HEK293 (cell line): Measurements from ENCODE around the gene LAMA1.

Experiments used
- FEZF1 ChIP-seq: fragments of 450-650 bp; formaldehyde crosslinking; IDR thresholded peaks from 2 replicates; pipeline ENCODE4 v1.5.1; 2016; ENCODE audit warnings: missing biosample characterization, missing genetic modification characterization
- TRIM28 ChIP-seq: IDR thresholded peaks from 2 replicates; pipeline ENCODE4 v1.6.1; 2011; ENCODE audit warnings: low read length, control low read depth, borderline replicate concordance
- ZBTB1 ChIP-seq: fragments of 450-650 bp; formaldehyde crosslinking; IDR thresholded peaks from 2 replicates; pipeline ENCODE4 v1.5.1; 2016; ENCODE audit warnings: missing biosample characterization, missing genetic modification characterization
- ZNF132 ChIP-seq: fragments of 450-650 bp; formaldehyde crosslinking; IDR thresholded peaks from 2 replicates; pipeline ENCODE4 v1.5.1; 2017; ENCODE audit warnings: missing biosample characterization, missing genetic modification characterization, borderline replicate concordance
- ZNF274 ChIP-seq, 2 experiments: fragments of 200-500 bp in 1 of 2; fragments of 450-650 bp in 1 of 2; sonication (Bioruptor generic) in 1 of 2; formaldehyde crosslinking in 1 of 2; IDR thresholded peaks; 2 replicates each; pipeline versions ENCODE4 v1.5.1 to v1.6.1; 2014 to 2016; ENCODE audit warnings: borderline replicate concordance in 1 of 2, inconsistent platforms in 1 of 2, low read length in 1 of 2, missing biosample characterization in 1 of 2, missing genetic modification characterization in 1 of 2
- ZNF335 ChIP-seq: fragments of 450-650 bp; formaldehyde crosslinking; conservative IDR thresholded peaks from 2 replicates; pipeline ENCODE4 v1.5.1; 2016; ENCODE audit warnings: missing biosample characterization, missing genetic modification characterization
- TF ChIP-seq, protein P1 (sequence below): fragments of 450-650 bp; formaldehyde crosslinking; IDR thresholded peaks from 2 replicates; pipeline ENCODE4 v1.5.1; 2016; ENCODE audit warnings: missing biosample characterization, missing genetic modification characterization
- TF ChIP-seq, protein P2 (sequence below): fragments of 450-650 bp; formaldehyde crosslinking; IDR thresholded peaks from 2 replicates; pipeline ENCODE4 v1.5.1; 2016; ENCODE audit warnings: missing biosample characterization, missing genetic modification characterization
- TF ChIP-seq, protein P3 (sequence below): fragments of 450-650 bp; formaldehyde crosslinking; IDR thresholded peaks from 2 replicates; pipeline ENCODE4 v1.5.1; 2016; ENCODE audit warnings: missing biosample characterization, missing genetic modification characterization
- TF ChIP-seq, protein P4 (sequence below): fragments of 450-650 bp; formaldehyde crosslinking; IDR thresholded peaks from 2 replicates; pipeline ENCODE4 v1.5.1; 2016; ENCODE audit warnings: missing biosample characterization, missing genetic modification characterization
- TF ChIP-seq, protein P5 (sequence below): fragments of 450-650 bp; formaldehyde crosslinking; IDR thresholded peaks from 2 replicates; pipeline ENCODE4 v1.5.1; 2016; ENCODE audit warnings: missing biosample characterization, missing genetic modification characterization
- TF ChIP-seq, protein P6 (sequence below): fragments of 450-650 bp; formaldehyde crosslinking; conservative IDR thresholded peaks from 2 replicates; pipeline ENCODE4 v1.5.1; 2016; ENCODE audit warnings: low read depth, missing biosample characterization, missing genetic modification characterization
- TF ChIP-seq, protein P7 (sequence below): fragments of 450-650 bp; formaldehyde crosslinking; IDR thresholded peaks from 2 replicates; pipeline ENCODE4 v1.5.1; 2017; ENCODE audit warnings: missing biosample characterization, missing genetic modification characterization
- TF ChIP-seq, protein P8 (sequence below): fragments of 450-650 bp; formaldehyde crosslinking; optimal IDR thresholded peaks from 2 replicates; pipeline ENCODE3; 2016; ENCODE audit warnings: missing biosample characterization, mild to moderate bottlenecking, missing genetic modification characterization

DNA sequence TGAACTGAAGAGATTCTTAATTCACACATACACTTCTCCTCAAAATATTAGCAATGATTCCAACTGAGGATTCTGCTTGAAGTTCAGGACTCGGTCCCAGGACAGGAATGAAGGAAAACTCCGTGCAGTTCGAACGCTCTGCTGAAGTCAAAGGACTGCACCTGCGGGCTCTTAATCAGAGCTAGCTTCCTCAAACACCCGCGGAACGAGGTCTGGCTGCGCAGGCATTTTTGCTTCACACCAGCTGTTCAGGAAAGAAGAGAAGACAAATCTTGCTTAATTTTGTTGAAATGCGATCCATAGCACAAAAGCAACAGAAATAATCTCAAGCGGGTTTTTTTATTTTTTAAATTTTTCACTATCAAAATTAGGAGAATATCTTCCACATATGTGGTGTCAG lies 175.6 kb downstream of the LAMA1 start:
- TF ChIP-seq, protein P1, sequence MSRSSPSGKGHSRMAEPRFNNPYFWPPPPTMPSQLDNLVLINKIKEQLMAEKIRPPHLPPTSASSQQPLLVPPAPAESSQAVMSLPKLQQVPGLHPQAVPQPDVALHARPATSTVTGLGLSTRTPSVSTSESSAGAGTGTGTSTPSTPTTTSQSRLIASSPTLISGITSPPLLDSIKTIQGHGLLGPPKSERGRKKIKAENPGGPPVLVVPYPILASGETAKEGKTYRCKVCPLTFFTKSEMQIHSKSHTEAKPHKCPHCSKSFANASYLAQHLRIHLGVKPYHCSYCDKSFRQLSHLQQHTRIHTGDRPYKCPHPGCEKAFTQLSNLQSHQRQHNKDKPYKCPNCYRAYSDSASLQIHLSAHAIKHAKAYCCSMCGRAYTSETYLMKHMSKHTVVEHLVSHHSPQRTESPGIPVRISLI (tag by site-specific recombination), result no peak
- TF ChIP-seq ZNF335 (tag by site-specific recombination) (no peak), TRIM28 (no peak), ZBTB1 (tag by site-specific recombination) (no peak), ZNF274 (IDR thresholded peaks at IDR 0.05; ENCODE audit: low read length) (no peak), ZNF274 (tag by site-specific recombination; IDR thresholded peaks at IDR 0.05; ENCODE audit: borderline replicate concordance) (no peak), FEZF1 (tag by site-specific recombination) (no peak), ZNF132 (no peak)
- TF ChIP-seq, protein P2, sequence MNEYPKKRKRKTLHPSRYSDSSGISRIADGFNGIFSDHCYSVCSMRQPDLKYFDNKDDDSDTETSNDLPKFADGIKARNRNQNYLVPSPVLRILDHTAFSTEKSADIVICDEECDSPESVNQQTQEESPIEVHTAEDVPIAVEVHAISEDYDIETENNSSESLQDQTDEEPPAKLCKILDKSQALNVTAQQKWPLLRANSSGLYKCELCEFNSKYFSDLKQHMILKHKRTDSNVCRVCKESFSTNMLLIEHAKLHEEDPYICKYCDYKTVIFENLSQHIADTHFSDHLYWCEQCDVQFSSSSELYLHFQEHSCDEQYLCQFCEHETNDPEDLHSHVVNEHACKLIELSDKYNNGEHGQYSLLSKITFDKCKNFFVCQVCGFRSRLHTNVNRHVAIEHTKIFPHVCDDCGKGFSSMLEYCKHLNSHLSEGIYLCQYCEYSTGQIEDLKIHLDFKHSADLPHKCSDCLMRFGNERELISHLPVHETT (tag by site-specific recombination), result no peak
- TF ChIP-seq, protein P3, sequence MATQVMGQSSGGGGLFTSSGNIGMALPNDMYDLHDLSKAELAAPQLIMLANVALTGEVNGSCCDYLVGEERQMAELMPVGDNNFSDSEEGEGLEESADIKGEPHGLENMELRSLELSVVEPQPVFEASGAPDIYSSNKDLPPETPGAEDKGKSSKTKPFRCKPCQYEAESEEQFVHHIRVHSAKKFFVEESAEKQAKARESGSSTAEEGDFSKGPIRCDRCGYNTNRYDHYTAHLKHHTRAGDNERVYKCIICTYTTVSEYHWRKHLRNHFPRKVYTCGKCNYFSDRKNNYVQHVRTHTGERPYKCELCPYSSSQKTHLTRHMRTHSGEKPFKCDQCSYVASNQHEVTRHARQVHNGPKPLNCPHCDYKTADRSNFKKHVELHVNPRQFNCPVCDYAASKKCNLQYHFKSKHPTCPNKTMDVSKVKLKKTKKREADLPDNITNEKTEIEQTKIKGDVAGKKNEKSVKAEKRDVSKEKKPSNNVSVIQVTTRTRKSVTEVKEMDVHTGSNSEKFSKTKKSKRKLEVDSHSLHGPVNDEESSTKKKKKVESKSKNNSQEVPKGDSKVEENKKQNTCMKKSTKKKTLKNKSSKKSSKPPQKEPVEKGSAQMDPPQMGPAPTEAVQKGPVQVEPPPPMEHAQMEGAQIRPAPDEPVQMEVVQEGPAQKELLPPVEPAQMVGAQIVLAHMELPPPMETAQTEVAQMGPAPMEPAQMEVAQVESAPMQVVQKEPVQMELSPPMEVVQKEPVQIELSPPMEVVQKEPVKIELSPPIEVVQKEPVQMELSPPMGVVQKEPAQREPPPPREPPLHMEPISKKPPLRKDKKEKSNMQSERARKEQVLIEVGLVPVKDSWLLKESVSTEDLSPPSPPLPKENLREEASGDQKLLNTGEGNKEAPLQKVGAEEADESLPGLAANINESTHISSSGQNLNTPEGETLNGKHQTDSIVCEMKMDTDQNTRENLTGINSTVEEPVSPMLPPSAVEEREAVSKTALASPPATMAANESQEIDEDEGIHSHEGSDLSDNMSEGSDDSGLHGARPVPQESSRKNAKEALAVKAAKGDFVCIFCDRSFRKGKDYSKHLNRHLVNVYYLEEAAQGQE, result no peak
- TF ChIP-seq, protein P4, sequence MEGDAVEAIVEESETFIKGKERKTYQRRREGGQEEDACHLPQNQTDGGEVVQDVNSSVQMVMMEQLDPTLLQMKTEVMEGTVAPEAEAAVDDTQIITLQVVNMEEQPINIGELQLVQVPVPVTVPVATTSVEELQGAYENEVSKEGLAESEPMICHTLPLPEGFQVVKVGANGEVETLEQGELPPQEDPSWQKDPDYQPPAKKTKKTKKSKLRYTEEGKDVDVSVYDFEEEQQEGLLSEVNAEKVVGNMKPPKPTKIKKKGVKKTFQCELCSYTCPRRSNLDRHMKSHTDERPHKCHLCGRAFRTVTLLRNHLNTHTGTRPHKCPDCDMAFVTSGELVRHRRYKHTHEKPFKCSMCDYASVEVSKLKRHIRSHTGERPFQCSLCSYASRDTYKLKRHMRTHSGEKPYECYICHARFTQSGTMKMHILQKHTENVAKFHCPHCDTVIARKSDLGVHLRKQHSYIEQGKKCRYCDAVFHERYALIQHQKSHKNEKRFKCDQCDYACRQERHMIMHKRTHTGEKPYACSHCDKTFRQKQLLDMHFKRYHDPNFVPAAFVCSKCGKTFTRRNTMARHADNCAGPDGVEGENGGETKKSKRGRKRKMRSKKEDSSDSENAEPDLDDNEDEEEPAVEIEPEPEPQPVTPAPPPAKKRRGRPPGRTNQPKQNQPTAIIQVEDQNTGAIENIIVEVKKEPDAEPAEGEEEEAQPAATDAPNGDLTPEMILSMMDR (tag by site-specific recombination), result no peak
- TF ChIP-seq, protein P5, sequence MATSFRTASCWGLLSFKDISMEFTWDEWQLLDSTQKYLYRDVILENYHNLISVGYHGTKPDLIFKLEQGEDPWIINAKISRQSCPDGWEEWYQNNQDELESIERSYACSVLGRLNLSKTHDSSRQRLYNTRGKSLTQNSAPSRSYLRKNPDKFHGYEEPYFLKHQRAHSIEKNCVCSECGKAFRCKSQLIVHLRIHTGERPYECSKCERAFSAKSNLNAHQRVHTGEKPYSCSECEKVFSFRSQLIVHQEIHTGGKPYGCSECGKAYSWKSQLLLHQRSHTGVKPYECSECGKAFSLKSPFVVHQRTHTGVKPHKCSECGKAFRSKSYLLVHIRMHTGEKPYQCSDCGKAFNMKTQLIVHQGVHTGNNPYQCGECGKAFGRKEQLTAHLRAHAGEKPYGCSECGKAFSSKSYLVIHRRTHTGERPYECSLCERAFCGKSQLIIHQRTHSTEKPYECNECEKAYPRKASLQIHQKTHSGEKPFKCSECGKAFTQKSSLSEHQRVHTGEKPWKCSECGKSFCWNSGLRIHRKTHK (tag by site-specific recombination), result no peak
- TF ChIP-seq, protein P6, sequence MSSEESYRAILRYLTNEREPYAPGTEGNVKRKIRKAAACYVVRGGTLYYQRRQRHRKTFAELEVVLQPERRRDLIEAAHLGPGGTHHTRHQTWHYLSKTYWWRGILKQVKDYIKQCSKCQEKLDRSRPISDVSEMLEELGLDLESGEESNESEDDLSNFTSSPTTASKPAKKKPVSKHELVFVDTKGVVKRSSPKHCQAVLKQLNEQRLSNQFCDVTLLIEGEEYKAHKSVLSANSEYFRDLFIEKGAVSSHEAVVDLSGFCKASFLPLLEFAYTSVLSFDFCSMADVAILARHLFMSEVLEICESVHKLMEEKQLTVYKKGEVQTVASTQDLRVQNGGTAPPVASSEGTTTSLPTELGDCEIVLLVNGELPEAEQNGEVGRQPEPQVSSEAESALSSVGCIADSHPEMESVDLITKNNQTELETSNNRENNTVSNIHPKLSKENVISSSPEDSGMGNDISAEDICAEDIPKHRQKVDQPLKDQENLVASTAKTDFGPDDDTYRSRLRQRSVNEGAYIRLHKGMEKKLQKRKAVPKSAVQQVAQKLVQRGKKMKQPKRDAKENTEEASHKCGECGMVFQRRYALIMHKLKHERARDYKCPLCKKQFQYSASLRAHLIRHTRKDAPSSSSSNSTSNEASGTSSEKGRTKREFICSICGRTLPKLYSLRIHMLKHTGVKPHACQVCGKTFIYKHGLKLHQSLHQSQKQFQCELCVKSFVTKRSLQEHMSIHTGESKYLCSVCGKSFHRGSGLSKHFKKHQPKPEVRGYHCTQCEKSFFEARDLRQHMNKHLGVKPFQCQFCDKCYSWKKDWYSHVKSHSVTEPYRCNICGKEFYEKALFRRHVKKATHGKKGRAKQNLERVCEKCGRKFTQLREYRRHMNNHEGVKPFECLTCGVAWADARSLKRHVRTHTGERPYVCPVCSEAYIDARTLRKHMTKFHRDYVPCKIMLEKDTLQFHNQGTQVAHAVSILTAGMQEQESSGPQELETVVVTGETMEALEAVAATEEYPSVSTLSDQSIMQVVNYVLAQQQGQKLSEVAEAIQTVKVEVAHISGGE (tag by site-specific recombination), result no peak
- TF ChIP-seq, protein P7, sequence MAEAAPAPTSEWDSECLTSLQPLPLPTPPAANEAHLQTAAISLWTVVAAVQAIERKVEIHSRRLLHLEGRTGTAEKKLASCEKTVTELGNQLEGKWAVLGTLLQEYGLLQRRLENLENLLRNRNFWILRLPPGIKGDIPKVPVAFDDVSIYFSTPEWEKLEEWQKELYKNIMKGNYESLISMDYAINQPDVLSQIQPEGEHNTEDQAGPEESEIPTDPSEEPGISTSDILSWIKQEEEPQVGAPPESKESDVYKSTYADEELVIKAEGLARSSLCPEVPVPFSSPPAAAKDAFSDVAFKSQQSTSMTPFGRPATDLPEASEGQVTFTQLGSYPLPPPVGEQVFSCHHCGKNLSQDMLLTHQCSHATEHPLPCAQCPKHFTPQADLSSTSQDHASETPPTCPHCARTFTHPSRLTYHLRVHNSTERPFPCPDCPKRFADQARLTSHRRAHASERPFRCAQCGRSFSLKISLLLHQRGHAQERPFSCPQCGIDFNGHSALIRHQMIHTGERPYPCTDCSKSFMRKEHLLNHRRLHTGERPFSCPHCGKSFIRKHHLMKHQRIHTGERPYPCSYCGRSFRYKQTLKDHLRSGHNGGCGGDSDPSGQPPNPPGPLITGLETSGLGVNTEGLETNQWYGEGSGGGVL (tag by site-specific recombination), result no peak
- TF ChIP-seq, protein P8, sequence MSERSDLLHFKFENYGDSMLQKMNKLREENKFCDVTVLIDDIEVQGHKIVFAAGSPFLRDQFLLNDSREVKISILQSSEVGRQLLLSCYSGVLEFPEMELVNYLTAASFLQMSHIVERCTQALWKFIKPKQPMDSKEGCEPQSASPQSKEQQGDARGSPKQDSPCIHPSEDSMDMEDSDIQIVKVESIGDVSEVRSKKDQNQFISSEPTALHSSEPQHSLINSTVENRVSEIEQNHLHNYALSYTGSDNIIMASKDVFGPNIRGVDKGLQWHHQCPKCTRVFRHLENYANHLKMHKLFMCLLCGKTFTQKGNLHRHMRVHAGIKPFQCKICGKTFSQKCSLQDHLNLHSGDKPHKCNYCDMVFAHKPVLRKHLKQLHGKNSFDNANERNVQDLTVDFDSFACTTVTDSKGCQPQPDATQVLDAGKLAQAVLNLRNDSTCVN (tag by site-specific recombination), result no peak
